PFSK-1 (cell line): ENCODE measurements around the gene KLK4.

Experiments used
- FOXP2 ChIP-seq: optimal IDR thresholded peaks from 2 replicates; pipeline ENCODE3; 2011; ENCODE audit warnings: borderline replicate concordance, control low read depth, inconsistent platforms; ENCODE audit not compliant: insufficient read depth; ENCODE audit errors: extremely low read length, extremely low read depth
- POLR2AphosphoS5 ChIP-seq: IDR thresholded peaks from 2 replicates; pipeline ENCODE4 v1.6.1; 2012; ENCODE audit warnings: low read depth, mild to moderate bottlenecking, control low read depth, low read length, moderate library complexity
- REST ChIP-seq, 2 experiments: IDR thresholded peaks; 2 replicates each; pipeline versions ENCODE4 v1.6.1 to v1.8.0; 2011 to 2012; ENCODE audit warnings: low read depth in 2 of 2, low read length in 2 of 2, control low read depth in 1 of 2, inconsistent platforms in 1 of 2, mild to moderate bottlenecking in 1 of 2, moderate library complexity in 1 of 2; ENCODE audit not compliant: insufficient read depth in 1 of 2
- SIN3A ChIP-seq: IDR thresholded peaks from 2 replicates; pipeline ENCODE4 v1.6.1; 2012; ENCODE audit warnings: mild to moderate bottlenecking, low read length, moderate library complexity, borderline replicate concordance; ENCODE audit not compliant: insufficient read depth
- TAF1 ChIP-seq: IDR thresholded peaks from 2 replicates; pipeline ENCODE4 v1.6.1; 2012; ENCODE audit warnings: low read length, control low read depth, borderline replicate concordance; ENCODE audit not compliant: insufficient read depth

GRCh38 chr19:50925734-50926133, 14.5 kb upstream of the KLK4 start:
- TF ChIP-seq SIN3A (no peak), POLR2AphosphoS5 (no peak), REST (IDR thresholded peaks at IDR 0.05; ENCODE audit: insufficient read depth in 1 of 2, low read depth in 2 of 2, low read length in 2 of 2) (no peak), TAF1 (no peak), FOXP2 (no peak)
